COLO829 (cell line): ENCODE measurements around the gene CALD1.

Source experiments
- DNase-seq: peaks from one replicate; pipeline ENCODE4 v3.0.0; 2012; ENCODE audit warnings: low spot score

CALD1 gene

DNA sequence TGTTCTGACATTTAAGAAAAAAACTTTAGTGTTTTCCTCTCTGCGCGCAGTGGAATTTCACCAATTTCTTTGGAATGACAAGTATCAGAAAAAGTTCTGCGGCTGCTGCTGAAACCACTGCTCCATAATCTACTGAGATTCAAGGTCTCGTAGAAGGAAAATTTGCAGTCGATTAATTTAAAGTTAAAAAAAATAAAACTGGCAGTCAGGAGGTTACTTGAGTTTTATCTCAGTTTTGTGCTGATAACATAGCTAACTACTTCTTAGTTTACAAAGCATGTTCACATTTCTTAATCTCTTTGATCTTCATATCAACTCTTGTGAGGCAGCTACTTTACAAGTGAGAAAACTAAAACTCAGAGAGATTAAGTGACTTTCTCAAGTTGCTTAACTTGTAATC is 18.2 kb upstream of the CALD1 start:
- DNase-seq: no peak

DNA sequence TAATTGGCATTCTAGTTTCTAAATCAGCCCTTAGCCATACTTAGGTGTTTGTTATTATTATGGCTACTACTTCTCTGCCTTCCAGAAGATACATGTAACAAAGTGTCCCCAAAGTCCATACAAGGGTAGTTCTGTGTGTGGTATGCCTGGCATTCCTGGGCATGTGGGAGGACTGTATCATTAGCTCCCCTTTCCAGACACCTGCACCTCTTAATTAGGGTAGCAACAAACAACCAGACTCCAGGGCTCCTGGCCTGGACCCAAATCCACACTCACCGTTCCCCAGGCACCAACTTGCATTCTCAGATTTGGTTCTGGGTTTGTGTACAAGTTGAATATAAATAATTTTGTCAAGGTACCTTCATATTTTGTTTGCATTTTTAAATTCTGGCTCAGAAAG is 15.5 kb upstream of the CALD1 start:
- no peak for DNase-seq

DNA sequence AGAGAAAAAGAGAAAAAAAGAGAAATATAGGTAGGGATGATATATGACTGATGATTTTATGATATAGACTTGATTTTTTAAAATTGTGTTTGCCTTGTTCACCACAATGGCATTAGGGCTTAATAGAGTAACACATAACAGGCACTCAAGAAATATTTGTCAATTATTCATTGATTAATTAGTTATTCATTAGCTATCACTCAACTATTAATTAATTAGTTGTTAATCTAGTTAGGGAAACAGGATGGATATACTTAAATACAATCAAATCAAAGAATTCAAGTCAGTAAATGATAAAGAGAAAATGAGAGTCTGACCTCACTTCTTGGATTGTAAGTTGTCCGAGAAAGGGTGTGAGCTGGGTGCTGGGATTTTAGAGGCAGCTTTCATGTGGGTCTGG is 15.1 kb upstream of the CALD1 start:
- DNase-seq: no peak

DNA sequence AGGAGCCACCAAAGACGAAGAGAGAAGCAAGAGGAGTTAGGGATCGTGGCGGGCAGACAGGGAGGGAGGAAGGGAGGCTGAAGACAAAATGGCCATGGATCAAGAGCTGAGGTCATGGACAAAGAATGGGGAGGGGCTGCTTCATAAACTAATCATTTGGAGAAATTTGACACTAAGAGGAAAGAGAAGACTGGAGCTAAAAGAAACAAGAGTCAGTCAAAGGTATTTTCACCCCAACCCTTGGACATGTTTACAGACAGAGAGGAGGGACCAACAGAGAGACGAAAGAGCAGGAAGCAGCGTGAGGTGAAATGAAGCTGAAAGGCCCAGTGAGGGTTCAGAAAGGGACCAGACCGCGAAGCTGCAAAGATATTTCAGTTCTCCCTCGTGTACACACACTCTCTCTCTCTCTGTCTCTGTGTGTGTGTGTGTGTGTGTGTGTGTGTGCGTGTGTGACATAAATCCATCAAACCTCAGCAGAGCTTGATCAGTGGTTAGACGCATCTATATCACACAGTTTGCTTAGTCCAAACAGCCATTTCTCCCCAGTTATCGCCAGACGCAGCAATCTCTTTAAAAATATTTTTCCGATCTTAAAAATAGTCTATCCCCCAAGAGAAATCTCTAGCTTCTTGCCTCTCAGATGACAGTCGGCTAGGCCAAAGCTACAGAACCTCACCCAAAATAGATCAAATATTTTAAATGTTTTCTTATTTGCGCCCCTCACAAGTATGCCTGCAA is 12.5 kb upstream of the CALD1 start:
- DNase-seq: no peak

DNA sequence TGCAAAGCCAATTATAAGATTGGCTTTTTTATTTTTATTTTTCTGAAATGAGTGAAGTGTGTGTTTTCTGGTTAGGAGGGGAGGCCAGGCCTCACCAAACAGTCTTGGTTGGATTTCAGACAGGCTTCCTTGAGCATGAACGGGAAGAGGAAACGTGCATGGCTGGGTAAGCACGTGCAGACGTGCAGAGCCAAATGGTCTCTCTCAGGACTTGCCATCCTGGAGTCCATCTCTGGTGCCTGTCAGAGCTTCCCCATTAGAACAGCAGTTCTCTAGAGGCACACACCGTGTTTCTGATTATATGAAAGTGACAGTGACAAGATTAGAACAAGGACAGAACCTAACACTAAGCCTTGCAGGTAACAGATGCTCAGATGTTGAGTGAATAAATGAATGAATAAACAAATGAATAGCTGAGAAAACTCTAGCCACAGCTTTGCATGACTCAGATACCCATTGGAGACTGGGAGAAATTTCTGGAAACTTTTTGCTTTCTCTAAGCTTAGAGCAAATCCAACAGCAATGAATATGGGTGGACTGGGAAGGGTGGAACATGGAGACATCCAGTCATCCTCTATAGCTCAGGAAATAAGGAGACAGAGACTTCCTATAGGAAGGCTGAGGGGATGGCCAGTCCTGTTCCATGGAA is 11.8 kb upstream of the CALD1 start:
- no peak for DNase-seq

DNA sequence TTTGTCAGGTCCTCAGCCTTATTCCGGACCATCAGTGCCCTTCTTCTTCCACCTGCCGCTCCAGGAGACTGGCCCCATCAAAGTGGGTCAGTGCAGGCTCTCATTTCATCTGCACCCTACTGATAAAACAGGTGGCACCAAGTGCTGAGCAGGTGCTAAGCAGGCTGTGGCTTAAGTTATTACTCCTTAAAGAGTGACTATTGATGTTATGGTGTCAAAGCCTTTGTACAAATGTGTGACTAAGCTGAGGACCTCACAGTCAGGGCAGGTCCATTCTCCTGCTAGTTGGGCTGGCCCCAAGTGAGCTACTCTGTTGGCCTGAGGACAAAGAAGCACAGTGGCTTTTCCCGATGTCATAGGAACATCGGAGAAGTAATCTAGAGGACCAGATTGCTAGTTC is 11.2 kb upstream of the CALD1 start:
- no peak for DNase-seq

DNA sequence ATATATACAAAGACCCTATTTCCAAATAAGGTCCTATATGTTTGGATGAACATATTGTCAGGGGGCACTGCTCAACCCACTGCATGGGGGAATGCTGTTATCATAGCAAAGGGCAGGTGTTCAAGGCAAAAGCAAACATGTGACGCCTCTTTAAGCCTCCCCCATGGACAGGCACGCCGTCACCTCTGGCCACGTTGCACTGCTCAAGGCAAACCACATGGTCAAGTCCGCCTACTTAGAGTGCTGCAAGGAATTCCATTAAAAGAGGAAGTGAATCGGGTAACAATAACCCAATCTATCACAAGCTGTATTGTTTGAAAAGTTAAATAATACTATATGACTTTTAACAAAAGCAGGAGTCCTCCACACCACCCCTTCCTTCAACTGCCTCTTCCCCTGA is 8.8 kb upstream of the CALD1 start:
- DNase-seq: no peak

DNA sequence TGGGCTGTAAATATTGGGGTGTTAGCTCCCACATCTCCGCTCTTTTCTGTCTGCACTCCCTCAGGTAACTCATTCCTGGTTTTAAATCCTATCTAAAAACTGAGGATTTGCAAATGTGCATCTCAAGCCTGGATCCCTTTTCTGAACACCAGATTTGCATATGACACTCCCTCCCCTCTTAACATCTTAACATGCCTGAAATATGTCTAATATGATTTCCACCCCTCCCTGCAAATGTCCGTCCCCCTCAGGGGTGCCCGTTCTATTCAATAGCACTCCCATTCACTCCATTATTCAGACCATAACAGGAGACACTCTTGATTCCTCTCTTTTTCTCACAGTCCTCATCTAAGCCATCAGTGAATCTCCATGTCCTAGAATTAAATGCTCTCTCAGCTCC is 8.3 kb upstream of the CALD1 start:
- no peak for DNase-seq

DNA sequence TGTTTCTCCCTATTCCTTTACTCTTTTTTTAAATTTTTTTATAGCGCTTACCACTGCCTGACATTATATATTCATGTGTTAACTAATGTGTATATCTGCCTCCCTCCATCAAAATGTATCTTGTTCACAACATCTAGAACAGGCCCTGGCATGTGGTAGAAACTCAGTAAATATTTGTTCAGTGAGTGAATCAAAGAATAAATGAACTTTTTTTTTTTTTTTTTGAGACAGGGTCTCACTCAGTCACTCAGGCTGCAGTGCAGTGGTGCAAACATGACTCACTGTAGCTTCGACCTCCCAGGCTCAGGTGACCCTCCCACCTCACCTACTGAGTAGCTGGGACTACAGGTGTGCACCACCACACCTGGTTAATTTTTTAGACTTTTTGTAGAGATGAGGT is 7.5 kb upstream of the CALD1 start:
- no peak for DNase-seq

DNA sequence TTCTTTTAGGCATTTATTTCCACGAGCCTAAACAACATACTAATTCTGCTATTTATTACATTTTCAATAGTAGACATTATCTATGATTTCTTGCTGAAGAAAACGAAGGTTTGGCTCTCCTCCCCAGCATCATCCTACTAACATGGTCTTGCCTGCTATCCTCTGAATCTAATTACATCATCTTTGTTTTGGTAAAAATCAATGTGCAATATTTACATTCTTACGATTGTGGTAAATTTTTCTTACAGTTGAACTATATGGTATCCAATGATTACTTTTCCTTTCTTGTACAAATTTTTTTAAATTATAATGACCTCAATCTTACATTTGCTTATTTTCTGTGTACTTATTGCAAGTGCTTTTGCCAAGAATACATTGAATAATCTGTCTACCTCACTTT is 7.0 kb upstream of the CALD1 start:
- no peak for DNase-seq

DNA sequence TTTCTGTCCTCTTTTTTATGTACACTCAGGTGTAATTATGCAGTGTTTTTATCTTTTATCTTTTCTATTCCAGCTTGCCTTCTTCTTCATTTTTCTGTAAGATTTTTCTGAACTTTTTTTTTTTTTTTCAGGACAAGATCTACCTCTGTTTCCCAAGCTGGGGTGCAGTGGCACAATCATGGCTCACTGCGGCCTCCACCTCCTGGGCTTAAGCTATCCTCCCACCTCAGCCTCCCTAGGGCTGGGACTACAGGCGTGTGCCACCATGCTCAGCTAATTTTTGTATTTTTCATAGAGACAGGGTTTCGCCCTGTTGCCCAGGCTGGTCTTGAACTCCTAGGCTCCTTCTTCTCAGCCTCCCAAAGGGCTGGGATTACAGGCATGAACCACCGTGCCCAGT is 6.3 kb upstream of the CALD1 start:
- DNase-seq: no peak

DNA sequence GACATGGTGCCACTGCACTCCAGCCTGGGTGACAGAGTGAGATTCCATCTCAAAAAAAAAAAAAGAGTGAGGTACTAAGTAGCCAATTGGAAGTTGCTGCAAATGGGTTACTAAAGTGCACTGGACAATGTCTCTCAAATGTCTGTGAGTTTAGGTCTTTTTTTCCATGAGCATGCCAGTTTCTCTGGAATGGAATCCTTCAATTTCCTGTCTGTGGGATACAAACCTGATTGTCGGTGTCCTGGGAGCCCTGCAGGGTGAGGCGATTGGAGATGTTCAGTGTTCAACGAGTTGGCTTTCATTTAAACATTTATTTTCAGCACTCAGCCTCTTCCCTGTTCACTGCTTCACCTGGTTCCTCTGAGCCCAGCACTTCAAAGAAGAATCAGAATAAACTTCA is 5.3 kb upstream of the CALD1 start:
- no peak for DNase-seq

DNA sequence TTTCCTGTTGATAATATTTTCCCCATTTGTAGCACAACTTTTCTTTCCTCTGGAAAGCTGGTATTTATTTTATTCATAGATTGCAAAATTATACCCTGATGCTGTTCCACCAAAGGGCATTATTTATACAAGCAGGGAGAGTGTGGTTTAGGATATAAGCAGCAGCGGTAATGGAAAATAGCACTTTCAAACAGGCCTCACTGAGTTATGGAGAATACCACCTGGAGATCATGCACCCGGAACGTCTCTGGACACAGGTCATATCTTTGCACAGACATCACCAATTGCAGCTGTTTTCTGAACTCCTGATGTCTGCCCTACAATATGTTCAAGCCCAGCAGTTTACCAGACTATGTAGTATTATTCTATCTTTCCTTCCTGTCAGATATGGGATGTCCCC is 2.0 kb upstream of the CALD1 start:
- no peak for DNase-seq

DNA sequence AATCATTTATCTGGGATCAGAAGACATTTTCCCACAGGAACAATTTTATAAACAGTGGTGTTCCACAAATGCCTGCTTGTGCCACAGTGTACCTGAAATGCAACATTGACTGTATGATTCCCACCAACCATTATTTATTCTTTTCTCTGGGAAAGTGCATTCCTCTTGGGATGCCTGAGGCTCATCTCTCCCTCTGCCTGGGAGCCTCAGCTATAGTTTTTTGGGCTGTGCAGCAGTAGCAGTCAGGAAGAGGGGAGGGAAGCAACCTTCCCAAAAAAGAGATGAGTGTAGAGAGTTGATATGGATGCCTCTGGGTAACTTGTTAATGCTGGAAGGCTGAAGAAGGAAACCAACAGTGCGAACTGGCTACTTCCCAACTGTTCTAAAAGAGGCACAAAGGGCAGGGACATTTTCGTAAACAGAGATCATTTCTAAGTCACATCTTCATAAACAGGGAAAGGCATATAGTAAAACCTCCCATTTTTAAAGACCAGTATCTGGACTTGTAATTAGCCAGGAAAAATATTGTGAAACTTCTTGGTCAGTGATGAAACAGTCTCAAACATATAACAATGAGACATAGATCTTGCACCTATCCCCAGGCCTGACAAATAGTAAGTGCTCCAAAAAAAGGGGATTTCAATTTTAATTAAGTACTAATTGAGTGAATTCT is 1.4 kb upstream of the CALD1 start:
- DNase-seq: no peak

DNA sequence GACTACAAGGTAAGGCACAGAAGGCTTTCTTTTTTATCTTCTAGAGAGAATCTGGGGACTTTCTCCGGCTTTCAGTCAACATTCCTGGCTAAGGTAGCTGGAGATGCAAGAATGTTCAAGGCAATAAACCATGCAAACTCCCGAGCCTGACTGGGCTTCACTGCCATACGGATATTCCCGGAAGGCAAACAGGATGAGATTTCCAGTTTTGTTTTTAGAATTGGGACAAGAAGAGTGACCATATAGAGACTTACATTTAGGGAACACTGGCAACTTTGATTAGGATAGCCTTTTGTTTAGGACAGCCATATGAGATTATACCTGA is 269 bp downstream of the CALD1 start:
- DNase-seq: no peak

DNA sequence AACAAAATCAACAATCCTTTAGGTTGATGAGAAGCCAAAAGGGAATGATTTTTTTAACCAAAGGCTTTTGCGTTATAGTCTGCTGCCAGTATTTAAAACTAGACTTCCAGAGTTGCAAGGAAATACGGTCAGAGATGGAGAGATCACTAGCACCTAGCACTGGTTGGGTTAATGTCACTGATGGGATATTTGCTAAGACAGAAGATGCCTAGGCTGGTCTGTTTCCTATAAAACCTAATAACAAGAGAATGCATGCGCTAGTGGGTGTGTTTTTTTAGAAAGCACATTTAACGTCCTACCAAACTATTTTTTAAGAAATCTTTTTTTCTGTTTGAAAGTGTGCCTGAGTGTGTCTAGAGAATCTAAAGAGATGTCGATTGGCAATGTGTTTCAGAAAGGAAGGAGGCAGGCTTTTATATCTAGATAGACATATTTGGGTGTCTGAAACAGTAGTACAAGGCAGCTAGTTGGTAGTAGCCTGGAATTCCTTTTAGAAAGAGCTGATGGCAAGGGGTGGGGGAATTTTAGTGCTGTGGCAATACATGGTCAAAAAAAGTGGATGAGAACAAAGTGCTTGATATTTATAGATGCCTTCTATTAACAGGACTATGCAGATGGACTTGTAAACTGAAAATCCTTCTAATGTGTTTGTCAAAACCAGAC is 863 bp downstream of the CALD1 start:
- no peak for DNase-seq

DNA sequence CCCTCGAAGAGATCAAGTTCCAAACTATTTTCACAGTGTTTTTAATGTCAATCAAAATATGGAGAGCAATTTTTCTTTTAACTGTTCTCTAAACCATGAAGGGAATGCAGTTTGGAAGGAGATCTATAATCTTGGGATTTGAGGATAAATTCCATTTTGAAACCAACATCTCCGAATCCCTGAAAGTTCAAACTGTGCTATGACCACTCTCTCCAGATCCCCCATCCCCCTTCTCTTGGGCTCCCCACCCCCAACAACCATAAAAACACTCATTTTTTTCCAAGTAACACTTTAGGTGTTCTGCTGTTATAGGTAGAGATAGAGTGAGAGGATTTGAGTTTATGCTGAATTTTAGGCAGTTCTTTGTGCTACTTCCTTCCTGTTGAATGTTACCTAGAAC is 1.7 kb downstream of the CALD1 start:
- no peak for DNase-seq

DNA sequence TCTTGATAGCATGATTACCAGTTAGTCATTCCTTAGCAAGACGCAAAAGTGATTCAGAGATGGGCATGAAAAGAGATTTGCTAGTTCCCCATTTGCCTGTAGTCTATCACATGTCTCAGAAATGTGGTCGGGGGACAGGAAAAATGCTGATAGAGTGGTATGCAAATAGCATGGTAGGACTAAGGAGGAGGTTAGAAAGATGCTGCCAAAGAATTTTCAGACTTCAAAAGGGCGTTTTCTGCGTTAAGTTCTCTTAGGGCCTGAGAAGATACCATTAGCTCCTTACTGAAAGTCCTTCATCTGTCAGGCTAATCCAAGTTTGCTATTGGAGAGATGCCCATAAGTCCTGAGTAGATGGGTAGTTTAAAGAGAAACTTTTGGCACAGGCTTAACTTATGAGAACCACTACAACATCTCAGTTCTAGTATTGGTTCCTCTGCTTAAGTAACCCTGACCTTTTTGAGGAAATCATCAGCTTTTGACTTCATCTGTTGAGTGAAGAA is 2.7 kb downstream of the CALD1 start:
- no peak for DNase-seq

DNA sequence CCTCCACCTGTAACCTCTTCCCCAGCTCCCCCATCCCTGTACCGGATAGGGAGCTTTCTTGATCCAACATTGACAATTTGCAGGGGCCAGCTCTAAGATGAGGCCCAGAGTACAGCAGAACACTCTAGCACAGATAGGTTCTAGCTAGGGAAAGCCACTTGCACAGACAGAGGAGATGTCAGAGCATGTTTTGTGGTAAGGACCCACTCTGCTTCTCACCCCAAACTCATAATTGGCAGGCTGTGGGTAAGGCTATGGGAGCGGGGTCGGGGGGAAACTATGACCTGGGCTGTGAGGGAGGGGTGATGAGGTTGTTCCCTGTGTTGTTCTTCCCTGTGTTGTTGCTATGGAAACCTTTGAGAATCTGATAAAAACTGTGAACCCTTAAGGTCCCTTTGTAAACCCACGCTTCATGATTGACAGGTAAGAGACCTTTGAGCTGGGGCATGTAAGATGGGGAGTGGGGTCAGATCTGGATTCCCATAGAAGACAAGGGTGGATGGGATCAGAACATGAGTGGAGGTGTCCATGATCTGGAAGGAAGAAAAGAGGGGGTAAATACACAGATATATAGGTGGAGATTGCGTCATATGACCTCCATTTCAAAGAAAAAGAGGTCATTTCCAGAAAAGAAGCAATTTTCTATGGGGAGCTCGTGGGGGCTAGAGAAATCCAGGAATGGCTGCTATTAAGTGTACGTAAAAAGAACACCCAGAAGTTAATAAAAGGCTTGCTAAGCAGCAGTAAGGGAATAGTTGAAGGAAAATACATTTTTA is 4.0 kb downstream of the CALD1 start:
- no peak for DNase-seq

DNA sequence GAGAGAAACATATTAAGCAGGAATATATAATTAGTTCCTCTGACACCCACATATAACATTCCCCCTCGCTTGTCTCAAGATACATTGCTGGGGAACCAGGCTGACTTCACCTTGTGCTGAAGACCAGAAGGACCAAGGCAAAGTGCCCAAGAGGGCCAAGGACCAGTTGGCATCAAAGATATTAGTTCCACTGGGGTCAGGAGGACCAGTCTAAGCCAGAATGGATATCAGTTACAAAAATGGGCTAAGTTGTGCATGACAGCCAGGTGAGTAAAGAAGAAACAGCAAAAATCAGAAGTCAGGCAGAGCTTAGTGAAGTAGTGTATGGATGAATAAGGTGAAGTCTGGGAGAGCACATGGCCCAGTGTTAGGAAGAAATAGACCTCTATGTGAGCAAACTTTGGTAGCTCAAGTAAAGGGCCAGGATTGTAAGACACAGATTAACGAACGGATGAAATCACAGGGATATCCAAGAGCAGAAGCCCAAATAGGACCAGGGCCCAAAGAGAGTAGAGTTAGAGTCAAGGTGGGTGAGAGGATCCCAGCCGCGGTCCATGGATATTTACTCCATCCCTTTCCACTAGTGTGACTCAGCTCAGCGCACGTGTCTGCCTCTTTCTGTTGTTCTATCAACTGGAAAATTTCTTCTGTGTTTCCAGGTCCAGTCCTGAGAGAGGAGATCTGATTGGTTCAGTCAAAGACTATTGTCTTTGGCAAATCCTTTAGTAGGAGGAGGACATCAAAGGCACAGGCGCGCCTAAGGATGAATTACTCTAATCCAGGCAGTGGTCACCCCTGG is 5.0 kb downstream of the CALD1 start:
- no peak for DNase-seq

DNA sequence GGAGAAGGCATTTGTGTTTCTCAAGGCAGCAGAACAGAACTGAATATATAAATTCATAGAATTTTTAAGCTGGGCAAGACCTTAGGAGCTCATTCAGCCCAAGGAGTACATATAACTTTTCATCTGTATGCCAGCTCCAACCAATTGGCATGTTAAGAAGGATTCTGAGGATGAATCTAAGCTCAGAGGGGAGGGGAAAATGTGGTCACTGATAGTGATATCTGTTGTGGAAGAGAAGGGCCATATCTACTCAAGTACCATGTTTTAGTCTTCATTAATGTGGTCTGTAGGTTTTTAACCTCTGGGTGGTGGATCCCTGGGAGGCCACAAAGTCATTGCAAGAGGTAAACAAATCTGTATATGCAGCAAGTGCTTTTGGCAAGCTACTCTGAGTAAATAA is 6.4 kb downstream of the CALD1 start:
- DNase-seq: no peak
